ENCODE measurements around the gene EVI5.
A peak's percentile ranks its signal among the peaks of the same experiment; 100 is the strongest.

Gene EVI5

GRCh38 chr1:92713939-92714338 lies 71.0 kb downstream of the EVI5 start:
- no peak overlapping the region for H3K4me3 ChIP-seq
- no peaks in the 10 kb centered on the region for H3K36me3 ChIP-seq (replicated peaks)
- DNase-seq (ENCODE audit: low spot score in 2 of 2) = no peak
- no peaks in the 10 kb centered on the region for H3K27me3 ChIP-seq (ENCODE audit: low read depth)
- H3K4me1 ChIP-seq = peaks cover 9% of the 10 kb centered on the region
- H3K9me3 ChIP-seq = no peaks in the 10 kb centered on the region
- in situ Hi-C loops (cut with MboI; ENCODE audit: low sequenced_read_pairs) = no loop called here

- no peaks in the 10 kb centered on the region for H3K9me3 ChIP-seq
- in situ Hi-C loops (cut with MboI; ENCODE audit: low sequenced_read_pairs) = no loop called here
- H3K36me3 ChIP-seq (replicated peaks) = no peaks in the 10 kb centered on the region
- no peak overlapping the region for H3K4me3 ChIP-seq
- DNase-seq (ENCODE audit: low spot score in 2 of 2) = peak; percentile 31 to 45
- H3K4me1 ChIP-seq = peaks cover 9% of the 10 kb centered on the region
- no peaks in the 10 kb centered on the region for H3K27me3 ChIP-seq (ENCODE audit: low read depth)
These were observed 73.3 kb downstream of the EVI5 start for GRCh38 chr1:92711473-92712165.

GRCh38 chr1:92709738-92710137 lies 75.2 kb downstream of the EVI5 start:
- DNase-seq (ENCODE audit: low spot score in 2 of 2) = no peak
- H3K4me3 ChIP-seq = no peak overlapping the region
- no peaks in the 10 kb centered on the region for H3K36me3 ChIP-seq (replicated peaks)

DNA sequence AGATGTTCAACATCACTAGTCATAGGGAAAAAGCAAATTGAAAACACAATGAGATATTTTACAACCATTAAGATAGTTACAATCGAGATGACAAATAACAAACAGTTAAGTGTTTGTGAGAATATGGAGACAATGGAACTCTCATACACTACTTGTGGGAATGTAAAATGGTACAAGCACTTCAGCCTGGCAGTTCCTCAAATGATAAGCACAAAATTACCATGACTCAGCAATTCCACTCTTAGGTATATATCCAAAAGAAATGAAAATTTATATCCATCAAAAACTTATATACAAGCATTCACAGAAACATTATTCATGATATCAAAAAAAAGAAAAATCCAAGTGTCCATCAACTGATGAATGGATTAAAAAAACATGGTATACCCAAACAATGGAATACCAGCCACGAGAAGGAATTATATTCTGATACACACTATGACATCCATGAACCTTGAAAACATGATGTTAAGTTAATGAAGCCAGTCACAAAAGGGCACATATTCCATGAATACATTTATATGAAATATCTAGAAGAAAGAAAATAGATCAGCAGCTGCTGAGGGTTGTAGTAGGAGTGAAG lies 76.4 kb downstream of the EVI5 start:
- H3K9me3 ChIP-seq = no peaks in the 10 kb centered on the region
- H3K36me3 ChIP-seq (replicated peaks) = no peaks in the 10 kb centered on the region
- H3K4me1 ChIP-seq = peaks cover 19% of the 10 kb centered on the region
- no peaks in the 10 kb centered on the region for H3K27me3 ChIP-seq (ENCODE audit: low read depth)
- no peak overlapping the region for H3K4me3 ChIP-seq
- in situ Hi-C loops (cut with MboI; ENCODE audit: low sequenced_read_pairs) = no loop called here
- DNase-seq (ENCODE audit: low spot score in 2 of 2) = no peak

More at GRCh38 chr1:92709738-92710137, 75.2 kb downstream of the EVI5 start:
- no peaks in the 10 kb centered on the region for H3K27me3 ChIP-seq (ENCODE audit: low read depth)
- H3K4me1 ChIP-seq = peaks cover 19% of the 10 kb centered on the region
- H3K9me3 ChIP-seq = no peaks in the 10 kb centered on the region
- in situ Hi-C loops (cut with MboI; ENCODE audit: low sequenced_read_pairs) = no loop called here

GRCh38 chr1:92707709-92708108 lies 77.2 kb downstream of the EVI5 start:
- Histone ChIP-seq H3K4me1 (peaks cover 19% of the 10 kb centered on the region), H3K9me3 (no peaks in the 10 kb centered on the region), H3K4me3 (no peak overlapping the region), H3K27me3 (ENCODE audit: low read depth) (no peaks in the 10 kb centered on the region), H3K36me3 (replicated peaks) (no peaks in the 10 kb centered on the region)
- DNase-seq (ENCODE audit: low spot score in 2 of 2) = no peak
- in situ Hi-C loops (cut with MboI; ENCODE audit: low sequenced_read_pairs) = no loop called here

- H3K36me3 ChIP-seq (replicated peaks) = no peaks in the 10 kb centered on the region
- no peaks in the 10 kb centered on the region for H3K9me3 ChIP-seq
- H3K27me3 ChIP-seq (ENCODE audit: low read depth) = no peaks in the 10 kb centered on the region
- no peak overlapping the region for H3K4me3 ChIP-seq
- H3K4me1 ChIP-seq = peaks cover 17% of the 10 kb centered on the region
- in situ Hi-C loops (cut with MboI; ENCODE audit: low sequenced_read_pairs) = no loop called here
- no peak for DNase-seq (ENCODE audit: low spot score in 2 of 2)
These were observed 77.6 kb downstream of the EVI5 start for GRCh38 chr1:92707292-92707691.

GRCh38 chr1:92705446-92705845 lies 79.5 kb downstream of the EVI5 start:
- Histone ChIP-seq H3K9me3 (no peaks in the 10 kb centered on the region), H3K4me1 (peaks cover 11% of the 10 kb centered on the region), H3K27me3 (ENCODE audit: low read depth) (no peaks in the 10 kb centered on the region), H3K4me3 (no peak overlapping the region), H3K36me3 (replicated peaks) (no peaks in the 10 kb centered on the region)
- in situ Hi-C loops (cut with MboI; ENCODE audit: low sequenced_read_pairs) = no loop called here
- DNase-seq (ENCODE audit: low spot score in 2 of 2) = peak; percentile 7 to 53

GRCh38 chr1:92701147-92701546 lies 83.8 kb downstream of the EVI5 start:
- Histone ChIP-seq H3K9me3 (no peaks in the 10 kb centered on the region), H3K4me3 (no peak overlapping the region), H3K4me1 (peaks cover 11% of the 10 kb centered on the region), H3K27me3 (ENCODE audit: low read depth) (no peaks in the 10 kb centered on the region), H3K36me3 (replicated peaks) (no peaks in the 10 kb centered on the region)
- in situ Hi-C loops (cut with MboI; ENCODE audit: low sequenced_read_pairs) = no loop called here
- DNase-seq (ENCODE audit: low spot score in 2 of 2) = no peak

DNA sequence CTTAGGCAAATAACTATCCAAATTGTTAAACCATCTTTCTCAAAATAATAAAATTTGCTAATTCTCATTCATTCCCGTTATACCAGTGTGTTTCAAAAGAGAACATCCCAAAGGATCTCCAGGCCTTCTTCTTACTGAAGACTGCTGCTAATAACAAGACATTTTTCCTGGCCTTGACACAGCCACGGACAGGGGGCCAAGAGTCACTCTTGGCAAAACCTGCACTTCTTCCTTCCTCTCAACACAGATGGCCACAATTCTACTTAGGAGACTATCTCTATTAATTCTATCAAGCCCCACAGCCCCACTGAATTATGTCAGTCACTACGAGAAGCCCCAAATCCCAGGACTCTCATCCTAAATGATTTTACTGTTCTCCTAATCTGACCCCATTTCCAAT lies 86.0 kb downstream of the EVI5 start:
- H3K36me3 ChIP-seq (replicated peaks) = peaks cover 6% of the 10 kb centered on the region
- no peak overlapping the region for H3K4me3 ChIP-seq
- H3K4me1 ChIP-seq = no peaks in the 10 kb centered on the region
- DNase-seq (ENCODE audit: low spot score in 2 of 2) = no peak
- no peaks in the 10 kb centered on the region for H3K27me3 ChIP-seq (ENCODE audit: low read depth)
- H3K9me3 ChIP-seq = no peaks in the 10 kb centered on the region
- in situ Hi-C loops (cut with MboI; ENCODE audit: low sequenced_read_pairs) = no loop called here

DNA sequence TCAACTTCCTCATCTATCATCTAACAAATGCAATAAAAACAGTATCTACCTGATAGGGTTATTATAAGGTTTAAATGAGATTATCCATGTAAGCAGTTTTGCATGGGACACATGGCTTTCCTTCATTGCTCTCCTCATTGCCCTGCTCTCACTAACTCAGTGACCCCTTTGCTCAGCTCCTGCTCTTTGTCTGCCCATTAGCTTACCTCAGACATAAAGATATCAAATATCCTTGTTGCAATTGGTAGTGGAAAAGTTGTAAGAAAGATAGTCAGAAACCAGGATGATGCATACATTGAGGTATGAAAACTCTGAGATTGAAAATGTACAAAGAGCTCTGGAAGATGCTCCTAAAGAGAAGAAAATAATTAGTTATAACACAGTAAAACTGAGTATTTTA lies 89.8 kb downstream of the EVI5 start:
- Histone ChIP-seq H3K4me3 (no peak overlapping the region), H3K36me3 (replicated peaks) (peaks cover 10% of the 10 kb centered on the region), H3K4me1 (no peaks in the 10 kb centered on the region), H3K9me3 (no peaks in the 10 kb centered on the region), H3K27me3 (ENCODE audit: low read depth) (no peaks in the 10 kb centered on the region)
- no peak for DNase-seq (ENCODE audit: low spot score in 2 of 2)
- in situ Hi-C loops (cut with MboI; ENCODE audit: low sequenced_read_pairs) = no loop called here

- Histone ChIP-seq H3K36me3 (replicated peaks) (peaks cover 10% of the 10 kb centered on the region), H3K27me3 (ENCODE audit: low read depth) (no peaks in the 10 kb centered on the region), H3K9me3 (no peaks in the 10 kb centered on the region), H3K4me1 (no peaks in the 10 kb centered on the region; the same call in 1 of the 2 replicates), H3K4me3 (no peak overlapping the region)
- in situ Hi-C loops (cut with MboI; ENCODE audit: low sequenced_read_pairs) = no loop called here
- no peak for DNase-seq (ENCODE audit: low spot score in 2 of 2)
These were observed 93.0 kb downstream of the EVI5 start for GRCh38 chr1:92691925-92692324.

GRCh38 chr1:92690212-92690906 lies 94.5 kb downstream of the EVI5 start:
- peaks cover 10% of the 10 kb centered on the region for H3K36me3 ChIP-seq (replicated peaks)
- H3K4me3 ChIP-seq = no peak overlapping the region
- no peaks in the 10 kb centered on the region for H3K9me3 ChIP-seq
- in situ Hi-C loops (cut with MboI; ENCODE audit: low sequenced_read_pairs) = no loop called here
- no peak for DNase-seq (ENCODE audit: low spot score in 2 of 2)
- H3K4me1 ChIP-seq = no peaks in the 10 kb centered on the region; the same call in 1 of the 2 replicates
- no peaks in the 10 kb centered on the region for H3K27me3 ChIP-seq (ENCODE audit: low read depth)

DNA sequence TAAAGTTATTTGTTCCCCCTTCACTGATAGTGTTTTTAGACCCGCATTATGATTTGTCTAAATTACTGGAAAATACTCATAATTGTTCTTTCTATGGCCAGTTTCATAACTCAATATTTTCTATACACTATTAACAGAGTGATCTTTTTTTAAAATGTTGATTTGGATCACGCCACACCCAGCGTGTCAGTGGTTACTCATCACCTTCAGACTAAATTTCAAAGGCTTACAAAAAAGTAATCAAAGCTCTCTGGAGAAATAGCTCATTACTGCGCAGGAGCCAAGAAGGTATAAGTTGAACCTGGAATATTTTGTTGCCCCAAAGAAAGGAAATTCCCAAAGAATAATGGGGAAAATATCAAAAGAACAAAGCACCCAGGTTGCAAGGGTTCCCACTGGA lies 104.9 kb downstream of the EVI5 start:
- Histone ChIP-seq H3K4me3 (no peak overlapping the region), H3K27me3 (ENCODE audit: low read depth) (no peaks in the 10 kb centered on the region), H3K4me1 (no peaks in the 10 kb centered on the region; the same call in 1 of the 2 replicates), H3K36me3 (replicated peaks) (no peaks in the 10 kb centered on the region; the same call in 1 of the 2 replicates), H3K9me3 (no peaks in the 10 kb centered on the region)
- in situ Hi-C loops (cut with MboI; ENCODE audit: low sequenced_read_pairs) = no loop called here
- no peak for DNase-seq (ENCODE audit: low spot score in 2 of 2)

DNA sequence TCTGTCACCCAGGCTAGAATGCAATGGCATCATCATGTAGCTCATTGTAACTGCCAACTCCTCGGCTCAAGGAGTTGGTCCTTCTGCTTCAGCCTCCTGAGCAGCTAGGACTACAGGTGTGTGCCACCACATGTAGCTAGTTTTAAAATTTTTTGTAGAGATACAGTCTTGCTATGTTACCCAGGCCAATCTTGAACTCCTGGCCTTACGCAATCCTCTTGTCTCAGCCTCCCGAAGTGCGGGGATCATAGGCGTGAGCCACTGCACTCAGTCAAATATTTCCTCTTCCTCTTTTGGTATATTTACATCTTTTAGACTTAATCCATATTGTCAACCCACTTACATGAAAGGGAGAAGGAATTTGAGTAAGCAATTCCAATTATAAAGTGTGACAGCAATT lies 121.1 kb downstream of the EVI5 start:
- DNase-seq (ENCODE audit: low spot score in 2 of 2) = no peak
- in situ Hi-C loops (cut with MboI; ENCODE audit: low sequenced_read_pairs) = no loop called here
- H3K27me3 ChIP-seq (ENCODE audit: low read depth) = no peaks in the 10 kb centered on the region
- no peak overlapping the region for H3K4me3 ChIP-seq
- no peaks in the 10 kb centered on the region for H3K36me3 ChIP-seq (replicated peaks)
- no peaks in the 10 kb centered on the region for H3K4me1 ChIP-seq
- H3K9me3 ChIP-seq = no peaks in the 10 kb centered on the region
